NCI-H146 treated with DMSO at 0.1 percent for 48 hours (cell line): Measurements from ENCODE around the gene GAB1.

ENCODE experiments used
- DNase-seq: peaks from one replicate; lab custom pipeline; 2025; ENCODE audit not compliant: unreplicated experiment; lab: John Stamatoyannopoulos, UW

GAB1 gene

DNA sequence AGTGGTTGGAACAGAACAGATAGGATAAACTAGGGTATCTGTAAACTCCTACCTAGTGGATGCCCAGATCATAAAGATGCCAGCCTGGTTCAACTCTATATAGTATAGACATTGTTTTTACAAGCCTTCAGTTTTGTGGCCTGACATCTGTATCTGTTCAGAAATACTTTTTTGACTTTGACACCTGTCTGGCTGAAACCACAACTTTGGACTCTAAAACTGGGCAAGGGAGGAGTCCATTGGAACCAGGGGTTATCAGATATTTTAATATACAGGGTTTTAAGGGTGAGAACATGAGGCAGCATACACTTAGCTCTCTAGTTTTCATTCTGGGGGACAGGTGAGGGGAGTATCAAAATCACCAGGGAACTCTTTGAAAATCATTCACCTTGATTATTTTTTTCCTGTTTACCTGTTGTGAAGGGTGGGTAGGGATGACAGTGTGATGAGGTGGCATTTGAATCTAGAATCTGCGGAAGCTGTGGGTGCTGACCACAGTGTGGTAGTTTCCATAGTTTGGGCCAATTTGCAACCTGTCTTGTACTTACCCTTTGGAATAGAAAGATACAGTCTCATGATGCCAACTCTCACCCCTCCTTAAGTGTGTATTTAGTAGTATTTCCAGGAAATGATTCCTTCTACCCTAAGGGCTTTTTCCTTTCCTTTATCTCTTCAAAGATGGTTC is 20.6 kb downstream of the GAB1 start:
- DNase-seq, result no peak

DNA sequence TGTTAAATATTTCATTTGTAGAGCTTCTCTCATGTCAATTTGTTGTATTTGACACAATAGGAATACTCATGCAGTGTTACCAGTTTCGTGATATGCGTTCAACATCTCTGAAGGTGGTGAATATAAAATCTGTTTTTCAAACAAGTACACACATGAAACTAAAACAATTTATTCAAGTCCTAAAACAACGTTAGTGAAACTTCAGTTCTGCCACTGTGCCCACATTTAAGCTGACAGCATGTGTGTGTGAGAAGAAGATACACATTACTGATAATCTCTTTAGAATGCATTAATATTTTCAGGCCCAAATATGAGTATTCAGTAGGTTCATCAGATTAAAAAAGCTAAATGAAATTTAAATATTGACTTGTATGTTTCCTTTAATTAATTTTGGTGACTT is 21.7 kb downstream of the GAB1 start:
- no peak for DNase-seq

DNA sequence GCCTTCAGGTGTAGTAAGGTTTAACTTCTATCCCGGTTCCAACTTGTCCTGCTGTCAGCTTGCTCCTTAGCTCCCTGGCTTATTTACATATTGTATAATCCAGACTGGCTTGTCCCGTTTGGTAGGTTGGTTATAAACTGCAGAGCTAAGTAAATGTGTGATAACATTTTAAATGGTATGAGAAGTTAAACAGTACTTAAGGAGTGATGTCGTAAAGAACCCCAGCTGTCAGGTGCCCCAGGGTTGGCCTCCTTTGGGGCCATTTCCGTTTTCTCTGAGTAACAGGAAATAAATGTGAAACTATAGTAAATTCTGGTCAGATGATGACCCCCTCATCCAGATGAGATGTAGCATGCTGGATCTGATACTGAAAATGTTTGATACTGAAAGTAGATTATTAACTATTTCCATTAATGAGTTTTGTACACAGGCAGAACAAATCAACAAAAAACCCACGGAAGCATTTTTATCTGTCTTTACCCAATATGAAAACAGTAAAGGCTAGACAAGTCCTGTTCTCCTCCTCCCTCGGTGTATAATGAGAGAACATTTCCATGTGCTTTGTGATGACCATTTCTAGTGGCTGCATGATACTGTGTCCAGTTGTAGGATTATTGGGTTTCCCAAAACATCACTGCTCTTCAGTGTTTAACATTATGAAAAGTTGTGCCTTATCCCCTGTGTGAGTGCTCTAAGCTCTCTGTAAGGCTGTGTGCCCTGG is 22.4 kb downstream of the GAB1 start:
- DNase-seq, result no peak

DNA sequence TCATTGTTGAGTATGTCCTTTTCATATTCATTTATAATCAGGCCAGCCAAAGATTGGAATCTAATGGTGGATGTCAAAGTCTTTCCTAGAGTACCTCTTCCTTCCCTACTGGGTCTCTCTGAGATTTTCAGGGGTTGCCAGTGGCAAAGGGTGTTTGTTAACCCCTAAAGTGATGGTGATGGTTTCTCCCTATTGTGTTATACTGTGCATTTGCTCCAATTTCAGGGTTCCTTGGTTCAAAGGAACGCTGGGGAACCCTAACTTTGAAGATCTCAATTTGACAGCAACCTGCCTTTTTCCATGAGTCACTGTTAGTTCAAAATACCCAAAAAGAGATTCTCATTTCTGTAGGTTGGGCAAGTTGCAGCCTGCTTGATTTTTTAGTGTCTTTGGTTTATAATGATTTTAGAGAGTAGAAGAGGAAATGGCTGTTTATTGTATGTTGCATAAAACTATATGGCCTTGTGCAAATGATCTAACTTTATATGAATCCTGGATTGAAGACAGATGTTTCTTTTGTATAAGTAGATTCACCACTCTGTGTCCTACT is 23.0 kb downstream of the GAB1 start:
- DNase-seq, result no peak

DNA sequence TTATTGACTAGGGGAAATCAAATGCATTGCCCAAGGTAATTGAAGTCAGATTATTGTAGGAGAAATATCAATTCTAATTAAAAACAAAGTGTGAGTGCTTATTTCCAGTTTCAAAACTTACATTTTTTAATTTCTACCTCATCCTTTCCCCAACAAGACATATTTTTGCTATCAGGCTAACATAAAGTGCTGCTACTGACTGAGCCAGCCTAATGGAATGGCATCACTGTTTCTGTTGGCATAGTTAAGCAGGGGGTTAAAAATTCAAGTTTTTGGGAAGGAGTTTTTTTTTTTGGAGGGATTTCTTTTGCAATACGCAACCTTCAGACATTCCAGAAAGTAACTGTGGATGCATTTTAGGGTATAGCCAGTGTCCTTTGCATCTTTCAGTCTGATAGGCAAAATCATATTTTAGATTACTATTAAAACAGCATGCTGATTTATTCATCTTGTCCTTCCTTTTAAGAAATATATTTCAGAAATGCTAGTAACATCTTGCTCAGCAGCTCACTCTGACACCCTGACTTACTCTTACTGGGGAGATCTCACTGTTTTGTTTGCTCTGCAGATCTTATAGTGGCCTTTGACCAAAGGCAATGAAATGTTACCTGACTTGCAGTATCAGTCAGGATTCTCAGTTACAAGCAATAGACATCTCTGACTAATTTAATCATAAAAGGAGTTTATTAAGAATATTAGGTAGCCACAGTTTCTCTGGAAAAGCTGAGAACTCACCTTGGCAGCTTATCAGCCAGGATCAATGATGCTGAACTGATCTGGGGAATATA is 24.4 kb downstream of the GAB1 start:
- DNase-seq, result no peak

DNA sequence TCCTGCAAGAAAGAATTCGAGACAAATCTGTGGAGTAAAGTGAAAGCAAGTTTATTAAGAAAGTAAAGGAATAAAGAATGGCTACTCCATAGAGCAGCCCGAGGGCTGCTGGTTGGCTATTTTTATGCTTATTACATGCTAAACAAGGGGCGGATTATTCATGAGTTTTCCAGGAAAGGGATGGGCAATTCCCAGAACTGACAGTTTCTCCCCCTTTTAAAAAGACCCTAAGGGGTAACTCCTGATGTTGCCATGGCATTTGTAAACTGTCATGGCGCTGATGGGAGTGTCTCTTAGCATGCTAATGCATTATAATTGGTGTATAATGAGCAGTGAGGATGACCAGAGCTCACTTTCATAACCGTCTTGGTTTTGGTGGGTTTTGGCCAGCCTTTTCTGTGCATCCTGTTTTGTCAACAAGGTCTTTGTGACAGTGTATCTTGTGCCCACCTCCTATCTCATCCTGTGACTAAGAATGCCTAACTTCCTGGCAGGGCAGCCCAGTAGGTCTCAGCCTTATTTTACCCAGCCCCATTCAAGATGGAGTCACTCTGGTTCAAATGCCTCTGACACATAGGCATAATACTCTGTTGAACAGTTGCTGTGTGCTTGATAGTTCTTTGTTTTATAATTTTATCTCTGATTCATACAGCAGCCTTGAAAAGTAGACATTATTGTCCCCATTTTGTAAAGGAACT is 25.8 kb downstream of the GAB1 start:
- no peak for DNase-seq

DNA sequence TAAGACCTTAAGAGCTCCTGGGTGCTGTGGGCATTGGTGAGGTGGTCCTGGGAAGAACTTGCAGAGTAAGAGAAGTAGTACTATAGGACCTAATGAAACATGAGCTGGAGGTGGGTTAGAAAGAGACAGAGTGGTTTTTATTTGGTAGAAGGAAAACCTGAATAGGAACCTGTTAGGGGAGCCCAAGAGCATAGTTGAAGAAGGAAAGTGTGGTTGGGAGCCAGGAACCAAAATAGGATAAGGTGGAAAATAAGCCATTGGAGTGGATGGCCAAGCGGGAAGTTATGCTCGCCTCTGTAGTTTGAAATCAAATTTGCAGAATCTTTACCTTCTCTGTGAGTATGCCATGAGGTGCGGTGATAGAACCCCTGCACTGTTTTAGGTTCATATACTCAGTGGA is 26.7 kb downstream of the GAB1 start:
- DNase-seq, result no peak

DNA sequence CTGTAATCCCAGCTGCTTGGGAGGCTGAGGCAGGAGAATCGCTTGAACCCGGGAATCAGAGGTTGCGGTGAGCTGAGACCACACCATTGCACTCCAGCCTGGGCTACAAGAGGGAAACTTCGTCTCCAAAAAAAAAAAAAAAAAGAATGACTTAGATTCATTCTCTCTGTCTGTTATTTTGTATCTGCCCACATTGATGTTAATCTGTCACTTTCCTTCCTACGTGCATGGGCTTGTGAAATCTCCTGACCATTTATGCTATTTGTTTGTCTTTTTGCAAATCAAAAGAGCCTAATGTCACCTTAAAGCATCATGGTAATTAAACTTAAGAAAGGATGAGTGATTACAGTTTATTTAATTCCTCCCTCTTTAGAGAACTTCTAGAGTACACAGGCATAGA is 27.4 kb downstream of the GAB1 start:
- no peak for DNase-seq

DNA sequence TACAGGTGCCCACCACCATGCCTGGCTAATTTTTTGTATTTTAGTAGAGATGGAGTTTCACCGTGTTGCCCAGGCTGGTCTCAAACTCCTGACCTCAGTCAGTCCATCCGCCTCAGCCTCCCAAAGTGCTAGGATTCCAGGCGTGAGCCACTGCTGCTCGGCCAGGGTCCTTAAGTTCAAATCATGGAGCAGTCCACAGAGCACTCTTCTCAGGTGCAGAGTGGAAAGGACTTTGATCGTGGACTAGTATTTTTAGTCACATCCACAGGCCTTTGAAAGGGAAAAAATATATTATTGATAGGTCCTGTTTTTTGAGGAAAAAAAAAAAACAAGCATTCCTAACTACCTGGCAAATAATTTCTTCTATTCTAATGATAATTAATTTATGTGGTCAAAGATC is 31.2 kb downstream of the GAB1 start:
- no peak for DNase-seq

DNA sequence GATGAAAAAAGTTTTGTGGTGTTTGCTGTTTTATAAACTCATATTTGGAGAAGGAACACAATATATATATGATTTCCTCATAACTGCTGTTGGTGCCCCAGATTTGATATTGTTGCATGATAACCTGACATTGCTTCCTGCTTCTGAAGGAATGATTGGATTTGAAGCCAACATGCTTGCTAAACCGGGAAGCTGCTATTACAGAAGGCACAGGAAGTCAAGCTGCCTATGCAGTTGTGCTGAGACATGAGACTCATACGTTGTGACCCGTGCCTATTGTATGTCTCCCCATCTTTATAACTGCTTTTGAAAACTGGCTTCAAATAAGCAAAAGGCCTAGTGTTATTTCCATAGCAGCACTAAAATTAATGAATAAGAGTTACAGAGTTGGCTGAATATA is 32.9 kb downstream of the GAB1 start:
- DNase-seq, result no peak

DNA sequence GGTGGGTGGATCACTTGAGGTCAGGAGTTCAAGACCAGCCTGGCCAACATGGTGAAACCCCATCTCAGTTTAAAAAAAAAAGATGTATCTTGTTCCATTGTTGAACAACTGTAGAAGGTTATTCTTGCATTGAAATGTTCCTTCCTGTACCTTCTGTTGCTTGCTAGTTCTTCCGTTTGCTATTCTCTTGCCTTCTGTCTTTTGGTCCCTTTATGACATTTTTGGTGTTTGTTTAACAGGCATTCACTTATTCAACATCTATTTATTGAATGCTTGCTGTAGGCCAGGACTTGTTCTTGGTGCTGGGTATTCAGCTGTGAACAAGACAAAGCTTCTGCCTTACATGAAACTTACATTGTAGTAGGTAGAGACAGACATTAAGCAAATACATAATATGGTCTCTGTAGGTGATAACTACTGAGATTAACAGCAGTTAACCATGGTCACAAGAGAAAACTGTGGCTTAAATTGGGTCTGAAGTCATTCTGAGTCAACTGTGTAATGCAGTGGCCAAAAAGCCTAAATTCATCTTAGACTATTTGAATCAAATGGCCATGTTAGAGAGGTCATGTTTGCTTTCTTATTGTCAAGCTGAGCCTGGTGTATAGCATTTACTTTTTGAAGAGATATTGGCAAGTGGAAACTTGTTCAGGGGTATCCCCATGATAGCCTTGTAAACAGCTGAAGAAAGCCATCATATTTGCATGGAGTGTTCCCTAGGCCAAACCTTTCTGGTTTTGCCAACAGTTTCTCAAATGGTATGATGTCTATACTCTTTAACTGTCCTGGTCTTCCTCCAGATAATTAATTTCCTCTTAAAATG is 35.6 kb downstream of the GAB1 start:
- no peak for DNase-seq

DNA sequence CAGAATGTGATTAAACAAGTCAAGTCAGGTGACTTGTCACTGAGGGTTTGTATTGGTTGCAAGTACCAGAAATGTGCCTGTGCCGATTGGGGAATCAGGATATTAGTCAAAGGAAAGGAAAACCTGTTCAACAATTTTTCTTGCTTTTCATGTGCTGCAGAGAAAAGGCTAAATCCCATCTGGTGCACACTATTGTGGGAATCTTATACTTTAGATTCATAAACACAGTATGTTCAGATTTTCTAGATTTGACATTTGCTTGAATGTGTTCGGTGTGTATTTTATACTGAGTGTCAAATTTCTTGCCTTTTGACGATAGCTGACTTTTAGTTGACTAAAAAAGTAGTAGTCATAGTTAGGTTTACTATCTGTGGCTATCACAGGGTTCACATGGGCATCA is 37.6 kb downstream of the GAB1 start:
- no peak for DNase-seq

DNA sequence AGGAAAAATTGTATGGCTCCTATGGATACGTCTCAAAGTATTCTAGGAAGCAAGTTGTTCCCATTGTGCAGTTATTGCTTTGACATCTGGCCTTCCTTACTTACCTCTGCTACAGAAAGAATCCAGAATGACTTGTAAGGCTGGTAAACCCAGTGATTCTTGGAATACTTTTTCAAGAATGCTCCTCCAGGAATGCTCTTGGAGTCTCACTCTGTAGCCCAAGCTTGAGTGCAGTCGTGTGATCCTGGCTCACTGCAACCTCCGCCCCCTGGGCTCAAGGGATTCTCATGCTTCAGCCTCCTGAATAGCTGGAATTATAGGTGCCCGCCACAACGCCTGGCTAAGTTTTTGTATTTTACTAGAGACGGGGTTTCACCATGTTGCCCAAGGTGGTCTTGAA is 38.1 kb downstream of the GAB1 start:
- DNase-seq, result no peak

DNA sequence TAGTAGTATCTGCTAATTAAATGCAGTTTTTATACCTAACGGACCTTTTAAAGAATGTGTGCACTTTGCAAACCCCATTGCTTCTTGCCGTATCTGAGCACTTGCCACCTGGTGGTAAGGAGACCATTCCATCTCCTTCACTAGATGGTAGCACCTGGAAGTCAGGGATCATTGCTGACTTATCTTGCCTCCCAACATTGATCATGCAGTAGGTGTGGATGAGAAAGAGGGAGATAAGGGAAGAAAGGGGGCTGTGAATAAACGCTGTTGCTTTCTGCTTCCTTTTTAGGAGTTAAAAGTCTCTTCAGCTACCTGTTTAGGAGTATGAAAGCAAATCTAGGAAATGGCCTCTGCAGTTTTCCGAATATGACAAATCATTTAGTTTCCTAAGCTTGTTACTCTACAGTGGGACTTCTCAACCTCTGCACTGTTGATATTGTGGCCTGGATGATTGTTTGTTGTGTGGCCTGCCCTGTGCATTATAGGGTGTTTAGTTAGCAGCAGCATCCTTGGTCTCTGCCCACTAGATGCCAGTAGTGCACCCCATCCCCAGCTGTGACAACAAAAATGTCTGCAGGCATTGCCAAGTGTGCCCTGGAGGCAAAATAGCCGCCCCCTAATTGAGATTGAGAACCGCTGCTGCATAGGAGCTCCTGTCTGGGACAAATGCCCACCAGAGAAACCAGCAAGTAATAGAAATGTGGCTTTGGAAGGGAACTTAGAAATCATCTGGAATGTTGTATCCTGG is 38.8 kb downstream of the GAB1 start:
- no peak for DNase-seq

DNA sequence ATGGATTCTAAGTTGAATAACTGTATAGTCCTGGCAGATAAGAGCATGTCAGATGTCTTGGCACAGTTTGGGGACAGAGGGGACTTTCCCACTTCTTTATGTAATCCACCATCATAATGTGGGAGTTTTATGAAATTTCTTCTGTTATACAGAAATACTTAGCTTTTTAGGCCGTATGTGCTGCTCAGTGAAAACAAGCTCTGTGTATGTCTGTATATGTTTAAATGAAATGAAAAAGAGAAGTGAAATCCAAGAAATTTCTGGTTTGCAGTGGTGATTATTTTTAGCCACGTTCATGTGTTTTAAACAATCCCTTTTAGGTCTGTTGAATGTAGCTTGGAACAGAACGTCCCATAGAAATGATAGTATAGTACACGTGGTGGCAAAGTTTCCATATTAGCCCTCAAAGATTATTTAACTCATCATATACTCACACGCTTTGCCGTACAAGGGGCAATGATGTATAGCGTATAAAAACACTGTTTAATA is 41.0 kb downstream of the GAB1 start:
- DNase-seq, result no peak

DNA sequence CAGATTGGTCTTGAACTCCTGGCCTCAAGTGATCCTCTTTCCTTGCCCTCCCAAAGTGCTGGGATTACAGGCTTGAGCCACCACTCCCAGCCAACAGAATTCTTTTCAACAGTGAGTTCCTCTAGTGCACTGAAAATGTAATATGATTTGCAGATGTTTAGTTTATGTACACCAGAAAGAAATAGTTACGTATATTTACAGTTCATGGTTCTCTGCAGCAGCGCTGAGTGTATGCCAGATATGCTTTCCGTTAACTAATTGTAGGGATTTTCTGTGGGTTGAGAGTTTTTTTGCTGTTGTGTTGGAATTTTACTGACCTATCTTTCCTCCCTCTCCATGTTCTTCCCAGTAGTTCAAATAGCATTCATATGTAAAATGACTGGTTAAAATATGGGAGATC is 44.0 kb downstream of the GAB1 start:
- no peak for DNase-seq

DNA sequence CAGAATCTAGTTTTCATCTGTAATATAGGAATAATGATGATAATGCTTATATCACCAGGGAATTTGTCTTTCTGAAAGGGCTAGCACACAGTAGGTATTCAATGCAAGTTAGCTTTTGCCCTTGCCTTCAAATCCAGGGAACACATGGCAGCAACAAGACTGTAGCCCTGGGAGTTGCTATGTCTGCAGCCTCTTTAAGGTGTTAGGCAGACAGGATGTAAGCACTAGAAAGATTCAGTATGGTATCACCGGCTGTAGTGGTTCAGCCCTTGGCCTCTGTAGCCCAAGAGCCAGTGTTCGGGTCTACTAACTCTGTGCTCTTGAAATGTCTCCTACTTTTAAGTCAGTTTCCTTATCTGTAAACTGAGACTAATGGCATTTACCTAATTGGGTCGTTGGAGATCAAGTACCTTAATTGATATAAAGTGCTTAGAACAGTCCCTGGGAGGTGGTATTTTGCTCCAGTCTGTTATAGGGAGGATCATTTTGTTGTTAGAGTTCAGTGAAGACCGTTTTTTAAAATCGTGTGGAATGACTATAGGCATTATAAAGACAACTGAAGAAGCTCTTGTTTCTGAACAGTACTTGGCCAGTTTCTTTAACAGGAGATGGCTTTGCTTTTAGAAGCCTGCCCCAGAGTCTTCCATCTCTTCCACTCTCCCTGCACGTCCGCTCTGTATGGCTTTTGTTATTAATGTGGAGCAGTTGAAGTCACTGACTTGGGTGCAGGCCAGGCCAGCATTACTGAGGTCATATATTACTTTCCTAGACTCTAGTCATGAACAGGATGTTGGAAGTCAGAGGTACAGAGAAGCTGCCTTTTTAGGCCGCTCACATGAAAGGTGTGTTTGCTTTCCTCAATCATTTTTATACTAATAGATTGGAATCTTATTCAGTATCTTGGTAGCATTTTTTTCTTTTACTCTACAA is 44.8 kb downstream of the GAB1 start:
- no peak for DNase-seq

DNA sequence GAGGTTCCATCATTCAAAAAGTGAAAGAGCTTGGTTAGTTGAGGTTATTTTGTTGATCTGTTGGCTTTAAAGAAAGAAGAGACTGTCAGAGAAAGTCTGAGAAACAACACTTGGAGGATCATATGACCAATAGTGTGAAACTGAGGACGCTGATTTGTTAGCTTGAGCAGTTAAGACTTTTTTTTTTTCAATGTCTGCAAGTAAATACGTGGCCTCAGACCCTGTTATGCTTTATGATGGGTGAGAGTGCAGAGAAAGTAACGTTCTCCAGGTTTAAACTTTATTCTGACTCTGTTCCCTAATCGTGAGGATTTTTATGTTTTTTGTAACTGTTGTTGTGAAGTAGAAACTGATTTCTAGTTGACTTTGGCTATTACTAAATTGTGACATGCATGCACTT is 45.9 kb downstream of the GAB1 start:
- no peak for DNase-seq
